H9 (cell line): Measurements from ENCODE around the gene UBAP1. TPM values are rescaled to one million over a fixed set of nuclear protein-coding genes. Genes with fewer than 3 reads are reported as not detected.

Experiments
- DNase-seq: peaks from one replicate; pipeline ENCODE4 v3.0.0-alpha.2; 2017
- H2AFZ ChIP-seq: one replicate; pipeline ENCODE4 v1.6.1; 2013; ENCODE audit warnings: mild to moderate bottlenecking, low read length, control low read depth, moderate library complexity
- H2AK5ac ChIP-seq: 2 replicates; pipeline ENCODE4 v1.6.1; 2013; ENCODE audit warnings: low read length, control low read depth, mixed read lengths; ENCODE audit not compliant: insufficient read length
- H2BK120ac ChIP-seq: one replicate; pipeline ENCODE4 v1.6.1; 2013; ENCODE audit warnings: low read depth, mild to moderate bottlenecking, low read length, control low read depth, inconsistent platforms; ENCODE audit not compliant: poor library complexity, severe bottlenecking
- H2BK12ac ChIP-seq: 2 replicates; pipeline ENCODE4 v1.6.1; 2013; ENCODE audit warnings: low read length, control low read depth, mixed read lengths, low read depth; ENCODE audit not compliant: insufficient read length
- H2BK15ac ChIP-seq: 2 replicates; pipeline ENCODE4 v1.6.1; 2013; ENCODE audit warnings: low read depth, low read length, control low read depth
- H2BK20ac ChIP-seq: one replicate; pipeline ENCODE4 v1.6.1; 2013; ENCODE audit warnings: low read depth, mild to moderate bottlenecking, low read length, control low read depth, inconsistent platforms; ENCODE audit not compliant: poor library complexity, severe bottlenecking
- H2BK5ac ChIP-seq: 2 replicates; pipeline ENCODE4 v1.6.1; 2013; ENCODE audit warnings: low read length, control low read depth, mixed read lengths; ENCODE audit not compliant: insufficient read length
- H3K14ac ChIP-seq: 2 replicates; pipeline ENCODE4 v1.6.1; 2013; ENCODE audit warnings: low read length, control low read depth; ENCODE audit not compliant: insufficient read depth
- H3K18ac ChIP-seq: 2 replicates; pipeline ENCODE4 v1.6.1; 2013; ENCODE audit warnings: low read depth, mild to moderate bottlenecking, mixed read lengths, low read length, control low read depth; ENCODE audit not compliant: insufficient read length
- H3K23ac ChIP-seq: 2 replicates; pipeline ENCODE4 v1.6.1; 2013; ENCODE audit warnings: low read length, control low read depth, mixed read lengths, low read depth; ENCODE audit not compliant: insufficient read length
- H3K23me2 ChIP-seq: 2 replicates; pipeline ENCODE4 v1.6.1; 2013; ENCODE audit warnings: low read depth, mild to moderate bottlenecking, mixed read lengths, low read length, control low read depth; ENCODE audit not compliant: insufficient read length, poor library complexity, severe bottlenecking
- H3K27ac ChIP-seq: 2 replicates; pipeline ENCODE4 v1.5.1; 2013; ENCODE audit warnings: low read length, control low read depth, mixed read lengths, low read depth; ENCODE audit not compliant: insufficient read length
- H3K27me3 ChIP-seq: 2 replicates; pipeline ENCODE4 v1.6.1; 2013; ENCODE audit warnings: low read length, control low read depth, inconsistent platforms; ENCODE audit not compliant: insufficient read depth
- H3K4ac ChIP-seq: 2 replicates; pipeline ENCODE4 v1.6.1; 2013; ENCODE audit warnings: low read depth, mild to moderate bottlenecking, control low read depth, inconsistent platforms, low read length, moderate library complexity
- H3K4me1 ChIP-seq: 2 replicates; pipeline ENCODE4 v1.6.1; 2013; ENCODE audit warnings: low read length, control low read depth, inconsistent platforms; ENCODE audit not compliant: insufficient read depth
- H3K4me2 ChIP-seq: 2 replicates; pipeline ENCODE4 v1.6.1; 2013; ENCODE audit warnings: low read length, control low read depth, mixed read lengths; ENCODE audit not compliant: insufficient read length, insufficient read depth
- H3K56ac ChIP-seq: 2 replicates; pipeline ENCODE4 v1.6.1; 2013; ENCODE audit warnings: low read depth, mild to moderate bottlenecking, mixed read lengths, low read length, control low read depth; ENCODE audit not compliant: insufficient read length
- H3K79me1 ChIP-seq: 2 replicates; pipeline ENCODE4 v1.6.1; 2013; ENCODE audit warnings: low read depth, mild to moderate bottlenecking, moderate library complexity, low read length, control low read depth, inconsistent platforms; ENCODE audit not compliant: insufficient read depth, poor library complexity, severe bottlenecking
- H3K79me2 ChIP-seq: 2 replicates; pipeline ENCODE4 v1.6.1; 2013; ENCODE audit warnings: low read length, control low read depth, inconsistent platforms; ENCODE audit not compliant: insufficient read depth
- H3K9ac ChIP-seq: 2 replicates; pipeline ENCODE4 v1.6.1; 2013; ENCODE audit warnings: low read length, control low read depth, mixed read lengths; ENCODE audit not compliant: insufficient read length; ENCODE audit errors: extremely low read depth
- H3K9me3 ChIP-seq: one replicate; pipeline ENCODE4 v1.6.1; 2013; ENCODE audit warnings: low read depth, low read length, inconsistent platforms; ENCODE audit not compliant: control insufficient read depth
- H3T11ph ChIP-seq: one replicate; pipeline ENCODE4 v1.6.1; 2013; ENCODE audit warnings: mild to moderate bottlenecking, low read length, control low read depth, inconsistent platforms
- H4K20me1 ChIP-seq: one replicate; pipeline ENCODE4 v1.6.1; 2013; ENCODE audit not compliant: control insufficient read depth, insufficient read length, insufficient read depth
- H4K5ac ChIP-seq: 2 replicates; pipeline ENCODE4 v1.6.1; 2013; ENCODE audit warnings: low read depth, mild to moderate bottlenecking, mixed read lengths, low read length, control low read depth; ENCODE audit not compliant: insufficient read length
- H4K8ac ChIP-seq: replicated peaks from 2 replicates; pipeline ENCODE4 v1.6.1; 2013; ENCODE audit warnings: low read length, control low read depth, mixed read lengths, low read depth; ENCODE audit not compliant: insufficient read length
- H4K91ac ChIP-seq: 2 replicates; pipeline ENCODE4 v1.6.1; 2013; ENCODE audit warnings: low read depth, mild to moderate bottlenecking, moderate library complexity, mixed read lengths, low read length, control low read depth; ENCODE audit not compliant: insufficient read length
- H3K27ac Mint-ChIP-seq, 3 experiments: 2 replicates in 2 of 3; 3 replicates in 1 of 3; pipeline ENCODE4 v1.8.0; 2020 to 2021; ENCODE audit warnings: mixed read lengths in 3 of 3, mild to moderate bottlenecking in 1 of 3, moderate library complexity in 1 of 3
- H3K27me3 Mint-ChIP-seq: 2 replicates; pipeline ENCODE4 v1.8.0; 2021; ENCODE audit warnings: low read depth, mild to moderate bottlenecking, moderate library complexity, mixed read lengths
- H3K36me3 Mint-ChIP-seq, 3 experiments: 2 replicates in 2 of 3; 3 replicates in 1 of 3; pipeline ENCODE4 v1.8.0; 2020 to 2021; ENCODE audit warnings: low read depth in 3 of 3, mixed read lengths in 3 of 3; ENCODE audit not compliant: insufficient read depth in 1 of 3
- H3K4me1 Mint-ChIP-seq, 2 experiments: 2 replicates each; pipeline ENCODE4 v1.8.0; 2020; ENCODE audit warnings: mixed read lengths in 2 of 2
- H3K4me3 Mint-ChIP-seq, 2 experiments: 2 replicates in 1 of 2; 3 replicates in 1 of 2; pipeline ENCODE4 v1.8.0; 2020 to 2021; ENCODE audit warnings: mild to moderate bottlenecking in 2 of 2, mixed read lengths in 2 of 2, moderate library complexity in 1 of 2
- H3K9me3 Mint-ChIP-seq, 2 experiments: 2 replicates in 1 of 2; 3 replicates in 1 of 2; pipeline ENCODE4 v1.8.0; 2020; ENCODE audit warnings: mild to moderate bottlenecking in 2 of 2, mixed read lengths in 2 of 2, moderate library complexity in 1 of 2
- CTCF ChIP-seq: fragments of 200-600 bp; sonication (generic); conservative IDR thresholded peaks from 3 replicates; pipeline ENCODE4 v1.8.0; 2021; ENCODE audit warnings: antibody characterized with exemption, mild to moderate bottlenecking
- WGBS: extraction: QIAGEN DNeasy Blood & Tissue Kit; methylation state at CpG from one replicate; pipeline ENCODE4 v1.1.7; 2013; ENCODE audit warnings: missing lambda C conversion rate, low lambda C conversion rate, mixed read lengths; ENCODE audit not compliant: insufficient read length; ENCODE audit errors: extremely low coverage; 5-methylcytosine and 5-hydroxymethylcytosine counted together
- total RNA-seq: library from RNA; stranded (reverse); gene quantifications from 2 replicates; pipeline ENCODE4 v1.2.1, GENCODE V29; 2021

Gene UBAP1
- total RNA-seq, 1 experiment from 2014 or later = 32.6 TPM

- H2AFZ ChIP-seq = no peak overlapping the region
- H3K56ac ChIP-seq = no peak overlapping the region
- H4K91ac ChIP-seq = no peak overlapping the region
- no peaks in the 10 kb centered on the region for H3K4me1 ChIP-seq
- Mint-ChIP-seq H3K4me3 (no peak overlapping the region), H3K4me1 (peaks cover 3 to 5% of the 10 kb centered on the region in 2 experiments; a peak in 3 of 4 replicates), H3K36me3 (peaks cover 4 to 26% (median 15%) of the 10 kb centered on the region in 3 experiments; a peak in 6 of 7 replicates), H3K9me3 (no peaks in the 10 kb centered on the region), H3K27ac (peak overlapping the region in 1 of 3 experiments; percentile 32; a peak in 1 of 7 replicates), H3K27me3 (no peaks in the 10 kb centered on the region)
- no peak overlapping the region for H2BK12ac ChIP-seq
- no peak overlapping the region for H2BK15ac ChIP-seq
- H3K23ac ChIP-seq = no peak overlapping the region
- H3K79me1 ChIP-seq = no peaks in the 10 kb centered on the region
- no peak overlapping the region for H3T11ph ChIP-seq
- no peak overlapping the region for H2AK5ac ChIP-seq
- no peak overlapping the region for H3K4me2 ChIP-seq
- no peak overlapping the region for H4K8ac ChIP-seq
- H3K4ac ChIP-seq = no peak overlapping the region
- H4K5ac ChIP-seq = no peak overlapping the region
- no peak overlapping the region for H3K27ac ChIP-seq
- no peak for DNase-seq
- H3K79me2 ChIP-seq = no peaks in the 10 kb centered on the region
- WGBS = no CpG with 5 or more reads among the region's 1 CpG
- H3K27me3 ChIP-seq = no peaks in the 10 kb centered on the region
- no peaks in the 10 kb centered on the region for H3K9me3 ChIP-seq
- no peak overlapping the region for H3K9ac ChIP-seq
- H2BK5ac ChIP-seq = no peak overlapping the region
- H2BK20ac ChIP-seq = no peak overlapping the region
- no peak overlapping the region for H3K18ac ChIP-seq
- no peak overlapping the region for H2BK120ac ChIP-seq
- no peak overlapping the region for H3K14ac ChIP-seq
- H4K20me1 ChIP-seq = no peaks in the 10 kb centered on the region
- no peak for TF ChIP-seq CTCF
- no peaks in the 10 kb centered on the region for H3K23me2 ChIP-seq
Observed at GRCh38 chr9:34233672-34234071, 54.8 kb downstream of the UBAP1 start.
